NB4 (cell line): Measurements from ENCODE around the gene ROPN1L.

Experiments
- CTCF ChIP-seq: IDR thresholded peaks from one replicate; pipeline ENCODE4 v1.5.1; 2012; ENCODE audit warnings: low read depth, low read length
- MAX ChIP-seq: IDR thresholded peaks from 2 replicates; pipeline ENCODE4 v1.6.1; 2011; ENCODE audit warnings: low read depth, low read length
- POLR2A ChIP-seq: IDR thresholded peaks from 2 replicates; pipeline ENCODE4 v1.6.1; 2011; ENCODE audit warnings: mild to moderate bottlenecking; ENCODE audit not compliant: insufficient read length; ENCODE audit errors: extremely low read depth

GRCh38 chr5:10509575-10509974 is 67.9 kb downstream of the ROPN1L start:
- TF ChIP-seq CTCF (no peak), POLR2A (no peak), MAX (no peak)
